ENCODE measurements around the gene SRSF3.
A peak's percentile ranks its signal among the peaks of the same experiment; 100 is the strongest.

Gene SRSF3

DNA sequence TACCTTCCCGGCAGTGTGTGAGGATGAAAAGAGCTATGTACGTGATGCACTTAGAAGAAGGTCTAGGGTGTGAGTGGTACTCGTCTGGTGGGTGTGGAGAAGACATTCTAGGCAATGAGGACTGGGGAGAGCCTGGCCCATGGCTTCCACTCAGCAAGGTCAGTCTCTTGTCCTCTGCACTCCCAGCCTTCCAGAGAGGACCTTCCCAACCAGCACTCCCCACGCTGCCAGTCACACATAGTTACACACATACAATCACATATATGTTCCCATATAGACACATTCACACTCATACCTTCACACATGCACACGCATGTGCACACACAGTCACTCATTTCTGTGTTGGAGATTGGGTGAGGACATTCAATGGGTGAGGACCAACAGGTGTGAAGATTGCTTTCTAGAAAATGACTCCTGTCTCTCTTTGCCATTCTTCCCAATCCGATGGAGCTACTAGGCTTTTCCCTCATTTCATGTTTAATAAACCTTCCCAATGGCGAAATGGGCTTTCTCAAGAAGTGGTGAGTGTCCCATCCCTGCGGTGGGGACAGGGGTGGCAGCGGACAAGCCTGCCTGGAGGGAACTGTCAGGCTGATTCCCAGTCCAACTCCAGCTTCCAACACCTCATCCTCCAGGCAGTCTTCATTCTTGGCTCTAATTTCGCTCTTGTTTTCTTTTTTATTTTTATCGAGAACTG is 30.4 kb downstream of the SRSF3 start:
- DNase-seq: no peak

DNA sequence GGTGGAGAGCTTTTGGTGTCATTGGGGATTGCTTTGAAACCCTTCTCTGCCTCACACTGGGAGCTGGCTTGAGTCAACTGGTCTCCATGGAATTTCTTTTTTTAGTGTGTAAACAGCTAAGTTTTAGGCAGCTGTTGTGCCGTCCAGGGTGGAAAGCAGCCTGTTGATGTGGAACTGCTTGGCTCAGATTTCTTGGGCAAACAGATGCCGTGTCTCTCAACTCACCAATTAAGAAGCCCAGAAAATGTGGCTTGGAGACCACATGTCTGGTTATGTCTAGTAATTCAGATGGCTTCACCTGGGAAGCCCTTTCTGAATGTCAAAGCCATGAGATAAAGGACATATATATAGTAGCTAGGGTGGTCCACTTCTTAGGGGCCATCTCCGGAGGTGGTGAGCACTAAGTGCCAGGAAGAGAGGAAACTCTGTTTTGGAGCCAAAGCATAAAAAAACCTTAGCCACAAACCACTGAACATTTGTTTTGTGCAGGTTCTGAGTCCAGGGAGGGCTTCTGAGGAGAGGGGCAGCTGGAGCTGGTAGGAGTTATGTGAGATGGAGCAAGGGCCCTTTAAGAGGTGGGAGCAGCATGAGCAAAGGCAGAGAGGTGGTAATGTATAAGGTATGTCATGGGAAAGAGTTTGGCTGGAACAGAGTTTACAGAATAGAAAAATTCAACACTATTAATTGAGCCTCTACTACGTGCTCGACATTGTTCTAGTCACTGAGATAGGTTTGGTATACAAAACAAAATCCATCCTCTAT is 31.2 kb downstream of the SRSF3 start:
- DNase-seq: no peak

DNA sequence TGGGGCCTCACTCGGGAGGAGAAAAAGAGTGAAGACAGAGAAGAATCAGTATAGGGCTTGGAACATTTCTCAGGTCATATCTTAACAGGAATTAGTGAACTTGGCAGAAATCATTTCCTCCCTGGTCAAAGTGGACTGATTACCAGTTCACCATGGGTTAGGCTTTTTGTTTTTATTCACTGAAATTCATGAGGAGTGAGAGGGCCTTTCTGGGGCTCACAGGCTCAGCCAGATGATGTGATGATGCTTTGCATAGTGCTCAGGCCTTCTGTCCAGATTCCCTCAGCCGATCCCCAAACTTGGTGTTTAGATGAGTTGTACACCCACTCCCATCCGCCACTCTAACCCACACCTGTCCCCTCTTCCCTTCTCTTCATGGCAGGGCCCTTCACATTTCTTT is 32.5 kb downstream of the SRSF3 start:
- DNase-seq: no peak

DNA sequence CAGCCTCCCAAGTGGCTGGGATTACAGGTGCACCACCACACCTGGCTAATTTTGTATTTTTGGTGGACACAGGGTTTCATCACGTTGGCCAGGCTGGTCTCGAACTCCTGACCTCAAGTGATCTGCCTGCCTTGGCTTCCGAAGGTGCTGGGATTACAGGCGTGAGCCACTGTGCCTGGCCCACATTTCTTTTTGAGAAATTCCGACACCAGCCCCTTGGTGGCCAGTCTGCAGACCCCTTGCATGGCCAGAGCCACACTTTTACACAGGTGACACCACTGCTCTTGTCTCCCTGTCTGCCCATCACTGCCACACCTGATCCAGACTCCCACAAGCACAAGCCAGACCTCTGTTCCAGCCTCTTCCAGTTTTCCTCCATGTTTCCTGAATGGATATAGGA is 33.0 kb downstream of the SRSF3 start:
- DNase-seq: no peak

DNA sequence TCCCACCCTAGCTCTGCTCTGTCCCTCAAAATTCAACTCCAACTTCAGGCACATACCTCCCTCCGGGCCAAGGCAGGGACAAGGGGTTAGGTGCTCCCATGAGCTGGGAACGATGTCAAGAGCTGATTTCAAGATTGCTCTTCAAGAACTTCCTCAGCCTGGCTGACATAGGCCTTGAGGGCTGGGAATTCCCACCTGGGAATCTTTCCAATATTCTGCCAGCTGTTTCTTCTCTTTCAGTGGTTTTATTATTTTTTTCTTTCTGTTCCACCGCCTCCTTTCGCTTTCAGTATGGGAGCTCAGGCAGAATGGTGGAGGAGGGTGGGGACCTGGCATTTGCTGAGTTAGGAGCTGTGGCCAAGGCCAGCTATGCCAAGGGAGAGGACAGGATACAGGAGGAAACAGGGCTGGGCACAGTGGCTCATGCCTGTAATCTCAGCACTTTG is 33.7 kb downstream of the SRSF3 start:
- peak; percentile 43 for DNase-seq

DNA sequence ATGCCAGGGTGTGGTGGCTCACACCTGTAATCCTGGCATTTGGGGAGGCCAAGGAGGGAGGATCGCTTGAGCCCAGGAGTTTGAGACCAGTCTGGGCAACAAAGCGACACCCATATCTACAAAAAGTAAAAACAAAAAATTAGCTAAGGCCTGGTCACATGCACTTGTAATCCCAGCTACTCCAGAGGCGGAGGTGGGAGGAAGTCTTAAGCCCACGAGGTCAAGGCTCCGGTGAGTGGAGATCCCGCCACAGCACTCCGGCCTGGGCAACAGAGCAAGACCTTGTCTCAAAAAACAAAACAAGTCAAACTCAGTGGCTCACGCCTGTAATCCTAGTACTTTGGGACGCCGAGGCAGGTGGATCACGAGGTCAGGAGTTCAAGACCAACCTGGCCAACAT is 35.6 kb downstream of the SRSF3 start:
- no peak for DNase-seq

DNA sequence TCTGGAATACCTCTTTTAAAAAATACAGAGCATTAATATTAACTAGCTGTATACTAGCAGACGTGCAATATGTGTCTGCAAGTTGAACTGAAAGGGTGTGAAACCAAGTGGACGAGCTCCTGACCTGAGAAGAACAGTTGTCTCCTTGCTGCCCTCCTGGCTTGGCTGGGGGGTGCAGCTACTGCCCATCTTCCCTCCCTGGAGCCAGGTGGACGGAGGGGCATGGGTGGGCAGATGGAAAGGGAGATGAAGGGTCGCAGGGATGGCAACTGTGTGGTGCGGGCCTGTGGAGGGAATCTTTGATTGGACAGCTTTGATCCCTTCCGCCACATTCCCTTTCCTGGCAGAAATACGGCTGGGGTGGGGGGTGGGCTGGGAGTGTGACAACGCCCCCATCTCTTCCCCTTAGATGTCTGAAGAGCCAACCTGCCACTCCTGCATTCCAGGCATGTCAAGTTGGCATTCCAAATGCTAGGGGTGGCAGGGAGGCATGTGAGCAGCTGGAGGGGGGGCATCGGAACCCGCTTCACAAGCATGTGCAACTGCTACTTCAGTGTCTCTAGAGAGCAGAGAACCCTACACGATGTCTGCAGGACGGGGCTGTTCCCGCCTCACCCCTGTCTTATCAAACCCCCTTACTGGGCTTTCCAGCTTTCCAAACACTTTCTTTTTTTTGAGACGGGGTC is 37.3 kb downstream of the SRSF3 start:
- no peak for DNase-seq

DNA sequence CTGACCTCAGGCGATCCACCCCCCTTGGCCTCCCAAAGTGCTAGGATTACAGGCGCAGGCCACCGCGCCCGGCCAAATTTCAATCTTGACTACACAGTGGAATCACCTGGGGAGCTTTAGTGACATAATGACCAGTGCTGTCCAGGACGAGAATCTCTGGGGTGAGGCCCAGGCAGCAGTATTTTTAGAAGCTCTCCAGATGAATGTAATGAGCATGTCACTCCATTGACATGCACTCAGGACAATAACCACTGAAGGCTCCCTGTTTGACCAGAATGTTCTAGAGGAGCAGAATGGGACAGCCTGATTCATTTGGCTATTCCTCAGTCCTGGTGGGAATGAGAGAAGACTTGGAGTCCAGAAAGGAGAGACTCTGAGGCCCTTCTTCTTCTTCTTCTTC is 39.2 kb downstream of the SRSF3 start:
- no peak for DNase-seq

DNA sequence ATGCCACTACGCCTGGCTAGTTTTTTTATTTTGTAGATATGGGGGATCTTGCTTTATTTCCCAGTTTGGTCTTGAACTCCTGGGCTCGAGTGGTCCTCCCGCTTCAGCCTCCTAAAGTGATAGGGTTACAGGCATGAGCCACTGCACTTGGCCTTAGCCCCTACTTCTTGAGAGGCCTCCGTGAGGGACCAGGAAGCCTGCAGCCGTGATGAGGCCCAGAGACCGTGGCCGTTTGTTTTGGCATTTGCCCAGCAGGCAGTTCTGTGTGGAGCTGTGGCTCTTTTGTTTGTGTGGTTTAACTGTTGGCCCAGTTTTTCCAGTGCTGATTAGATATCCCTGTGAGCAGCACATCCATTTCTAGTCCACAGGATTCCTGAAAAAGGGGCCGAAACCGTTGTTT is 39.8 kb downstream of the SRSF3 start:
- DNase-seq: peak; percentile 61

DNA sequence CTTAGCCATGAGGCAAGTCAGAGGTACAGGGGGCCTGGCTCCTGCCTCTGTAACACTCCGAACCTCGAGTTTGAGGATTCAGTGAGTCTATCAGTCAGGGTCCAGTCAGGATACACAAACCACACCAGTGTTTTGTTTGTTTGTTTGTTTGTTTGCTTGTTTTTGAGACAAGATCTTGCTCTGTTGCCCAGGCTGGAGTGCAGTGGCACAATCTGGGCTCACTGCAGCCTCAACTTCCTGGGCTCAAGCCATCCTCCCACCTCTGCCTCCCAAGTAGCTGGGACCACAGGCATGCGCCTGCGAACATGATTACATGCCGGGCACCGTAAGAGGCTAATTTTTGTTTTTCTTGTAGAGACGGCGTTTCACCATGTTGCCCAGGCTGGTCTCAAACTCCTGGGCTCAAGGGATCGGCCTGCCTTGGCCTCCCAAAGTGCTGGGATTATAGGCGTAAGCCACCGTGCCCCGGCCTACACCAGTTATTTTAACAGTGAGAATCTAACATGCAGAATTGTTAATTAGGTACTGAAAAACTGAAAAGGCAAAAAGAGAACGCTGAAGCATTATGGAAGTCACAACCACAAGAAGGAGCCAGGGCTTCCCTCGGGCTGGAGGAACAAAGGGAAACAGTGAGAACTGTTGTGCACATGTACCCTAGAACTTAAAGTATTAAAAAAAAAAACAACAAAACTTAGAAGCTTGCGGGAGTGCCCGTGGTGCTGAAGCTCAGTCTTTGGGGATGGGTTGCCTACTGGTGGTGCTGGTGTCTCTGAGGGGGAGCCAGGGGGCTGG is 40.4 kb downstream of the SRSF3 start:
- no peak for DNase-seq

DNA sequence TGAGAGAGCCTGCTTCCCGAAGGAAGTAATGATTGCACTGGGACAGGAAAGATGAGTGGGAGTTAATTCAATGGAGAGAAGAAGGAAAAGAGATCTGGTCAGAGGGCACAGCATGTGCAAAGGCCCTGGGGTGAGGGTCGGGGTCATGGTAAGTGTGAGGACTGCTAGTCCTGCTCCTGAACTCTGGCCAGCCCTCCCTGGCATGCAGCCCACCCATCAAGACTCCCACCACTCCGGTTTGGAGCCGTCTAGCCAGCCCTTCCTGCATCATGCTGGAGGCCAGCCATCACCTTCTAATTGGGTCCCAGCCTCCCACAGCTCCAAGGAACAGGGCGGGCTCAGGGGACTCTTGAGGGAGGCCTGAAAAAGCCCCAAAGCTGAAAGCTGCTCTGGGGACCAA is 42.1 kb downstream of the SRSF3 start:
- no peak for DNase-seq

DNA sequence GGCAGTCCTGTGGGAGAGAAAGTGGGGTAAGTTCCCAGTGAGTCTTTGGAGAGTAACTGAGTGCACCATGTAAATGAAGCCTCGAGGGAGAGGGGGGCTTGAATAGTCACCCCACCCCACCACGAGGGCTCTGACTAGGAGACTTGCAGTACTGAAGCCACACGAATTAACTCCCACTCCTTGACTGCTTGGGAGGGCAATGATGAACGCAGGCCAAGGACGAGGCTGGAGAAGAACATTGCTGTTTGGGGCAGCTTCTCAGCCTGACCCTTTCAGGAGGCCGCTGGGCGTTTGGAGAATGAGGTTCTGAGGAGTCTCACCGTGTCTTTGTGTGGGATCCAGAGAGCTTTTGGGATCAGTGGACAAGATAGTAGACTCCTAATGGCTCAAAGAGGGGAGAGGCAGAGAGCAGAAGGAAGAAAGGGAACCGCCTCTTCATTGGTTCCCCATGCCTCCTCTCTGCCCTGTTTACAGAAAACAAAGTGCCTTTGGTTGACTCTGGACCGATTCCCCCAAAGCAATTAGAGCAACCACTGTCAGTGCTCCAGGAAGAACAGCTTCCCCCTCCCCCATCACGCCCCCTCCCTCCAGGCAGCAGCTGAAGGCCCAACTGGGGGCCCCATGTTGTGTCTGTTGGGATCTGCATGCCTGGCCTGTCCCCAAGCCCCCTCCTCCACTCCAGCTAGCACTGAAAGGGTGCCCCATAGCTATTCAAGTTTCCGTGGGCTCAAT is 42.7 kb downstream of the SRSF3 start:
- no peak for DNase-seq

DNA sequence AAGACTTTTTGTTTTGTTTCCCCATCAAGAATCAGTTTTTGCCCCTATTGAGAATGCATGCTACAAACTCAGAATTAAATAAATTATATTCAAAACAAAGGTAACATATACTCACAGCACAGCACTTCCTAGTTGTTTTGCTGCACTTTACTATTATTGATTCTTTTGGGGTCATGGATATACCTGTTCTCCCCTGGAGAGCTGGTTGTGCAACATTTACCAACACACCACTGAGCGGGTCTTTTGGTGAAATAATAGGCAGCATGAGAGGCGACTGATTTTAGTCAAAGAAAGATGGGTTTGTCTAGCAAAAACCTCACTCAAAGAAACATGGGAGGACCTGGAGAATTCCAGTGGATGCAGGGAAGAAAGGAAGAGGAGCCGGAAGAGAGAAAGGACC is 44.4 kb downstream of the SRSF3 start:
- DNase-seq: no peak

DNA sequence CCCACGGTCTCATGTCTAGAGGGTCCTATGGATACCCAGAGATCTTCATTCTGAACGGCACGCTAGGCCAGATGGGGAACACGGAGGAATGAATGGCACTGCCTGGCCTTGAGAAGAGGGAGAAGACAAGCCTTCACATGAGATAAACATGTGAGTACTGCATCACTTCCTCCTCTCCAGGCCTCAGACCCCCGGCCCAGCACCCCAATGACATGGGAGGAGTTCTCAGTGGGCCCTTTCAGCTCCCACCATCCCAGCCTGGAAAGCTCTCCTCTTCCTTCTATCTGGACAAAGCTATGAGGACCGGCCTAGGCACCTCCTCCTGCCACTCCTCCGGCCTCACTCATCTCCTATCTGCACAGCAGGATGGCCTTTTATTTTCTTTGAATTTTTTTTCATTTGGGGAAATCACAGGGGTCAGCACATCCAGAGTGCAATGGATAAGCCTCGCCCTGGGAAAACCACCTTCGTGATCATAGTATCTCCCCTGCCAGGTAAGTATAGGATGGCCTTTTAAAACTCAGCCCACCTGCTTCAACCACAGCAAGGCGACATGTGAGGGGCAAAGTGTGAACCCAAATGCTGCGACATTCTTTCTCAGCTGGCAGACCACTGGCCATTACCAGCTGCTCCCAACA is 45.1 kb downstream of the SRSF3 start:
- DNase-seq: no peak

DNA sequence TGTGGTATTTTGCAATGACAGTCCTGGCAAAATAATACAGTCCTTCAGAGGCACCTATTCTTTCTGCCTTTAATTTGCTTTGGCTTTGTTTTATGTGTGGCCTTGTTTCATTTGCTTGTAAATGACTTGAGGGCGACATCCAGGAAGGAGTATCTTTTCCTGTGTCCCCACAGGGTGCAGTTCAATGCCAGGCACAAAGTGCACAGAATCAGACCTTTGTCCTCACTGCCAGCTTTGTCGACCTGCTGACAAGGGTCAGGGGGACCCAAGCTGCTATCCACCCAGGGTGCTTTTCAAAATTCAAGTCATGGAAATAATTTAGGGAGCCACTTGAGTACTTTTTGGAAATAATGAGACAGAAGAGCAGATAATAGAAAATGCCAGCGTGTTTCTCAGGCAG is 47.4 kb downstream of the SRSF3 start:
- DNase-seq: no peak

DNA sequence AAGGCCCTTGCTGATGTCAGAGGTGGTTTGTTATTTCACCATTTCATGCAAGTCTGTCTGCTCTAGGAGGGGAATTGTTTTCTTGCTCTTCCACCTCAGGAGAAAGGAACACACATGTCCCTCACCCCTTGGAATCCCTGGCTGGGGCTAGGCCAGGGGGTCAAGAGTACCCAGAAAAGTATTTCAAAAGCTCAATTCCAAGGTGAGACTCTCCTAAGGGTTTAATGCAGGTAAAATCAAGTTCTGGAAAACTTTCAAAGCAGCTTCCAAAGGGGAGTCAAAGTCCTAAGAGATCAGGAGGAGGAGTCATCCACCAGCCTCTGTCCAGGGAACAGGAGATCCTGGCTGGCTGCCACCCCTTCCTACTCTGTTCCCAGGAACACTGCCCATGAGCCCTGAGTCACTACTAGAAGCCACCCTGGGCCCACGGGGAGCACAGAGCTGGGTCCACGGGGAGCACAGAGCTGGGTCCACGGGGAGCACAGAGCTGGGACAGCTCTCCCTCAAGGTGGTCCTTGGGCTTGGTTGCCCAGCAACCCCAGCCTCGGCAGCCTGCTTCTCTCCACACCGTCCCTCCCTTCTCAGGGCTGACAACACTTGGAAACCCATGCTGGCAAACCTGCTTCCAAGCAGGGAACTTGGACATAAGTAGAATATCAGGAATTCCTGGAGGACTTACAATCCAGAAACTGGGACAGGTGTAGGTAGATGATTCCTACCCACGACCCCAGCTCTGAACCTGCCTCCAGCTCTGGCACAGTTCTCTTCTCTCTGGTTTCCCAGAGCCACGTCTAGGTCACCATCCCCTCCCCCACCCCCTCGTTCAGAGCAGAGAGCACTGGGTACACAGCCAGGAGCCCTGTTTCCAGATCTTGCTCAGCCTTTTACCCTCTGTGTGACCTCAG is 49.0 kb downstream of the SRSF3 start:
- DNase-seq: no peak

DNA sequence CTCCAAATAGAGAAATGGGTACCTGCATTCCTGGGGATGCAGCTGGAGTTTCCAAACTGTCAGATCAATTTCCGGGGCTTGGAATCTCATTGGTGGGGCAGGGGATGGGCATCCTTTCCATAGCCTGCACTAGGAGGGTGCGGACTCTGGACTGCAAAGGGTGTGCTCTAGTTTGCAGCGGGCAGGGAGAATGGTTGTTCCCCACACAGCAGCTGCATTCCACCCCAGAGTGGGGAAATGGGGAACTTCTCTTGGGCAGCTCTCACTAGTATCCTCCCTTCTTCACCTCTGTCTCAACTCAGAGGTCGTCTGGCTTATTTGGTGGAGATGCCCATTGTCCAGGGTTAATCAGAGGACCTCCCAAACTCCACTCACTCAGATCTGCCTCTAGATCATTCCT is 49.8 kb downstream of the SRSF3 start:
- no peak for DNase-seq

DNA sequence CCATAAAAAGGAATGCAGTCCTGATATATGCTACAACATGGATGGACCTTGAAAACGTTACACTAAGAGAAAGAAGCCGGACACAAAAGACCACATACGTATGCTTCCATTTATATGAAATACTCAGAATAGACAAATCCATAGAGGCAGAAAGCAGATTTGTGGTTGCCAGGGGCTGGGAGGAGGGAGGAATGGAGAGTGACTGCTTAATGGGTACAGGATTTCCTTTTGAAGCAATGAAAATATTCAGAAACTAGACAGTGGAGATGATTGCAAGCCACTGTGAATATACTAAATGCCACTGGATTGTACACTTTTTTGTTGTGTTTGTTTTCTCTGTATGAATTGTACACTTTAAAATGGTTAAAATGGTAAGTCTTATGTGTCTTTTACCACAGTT is 54.9 kb downstream of the SRSF3 start:
- no peak for DNase-seq

DNA sequence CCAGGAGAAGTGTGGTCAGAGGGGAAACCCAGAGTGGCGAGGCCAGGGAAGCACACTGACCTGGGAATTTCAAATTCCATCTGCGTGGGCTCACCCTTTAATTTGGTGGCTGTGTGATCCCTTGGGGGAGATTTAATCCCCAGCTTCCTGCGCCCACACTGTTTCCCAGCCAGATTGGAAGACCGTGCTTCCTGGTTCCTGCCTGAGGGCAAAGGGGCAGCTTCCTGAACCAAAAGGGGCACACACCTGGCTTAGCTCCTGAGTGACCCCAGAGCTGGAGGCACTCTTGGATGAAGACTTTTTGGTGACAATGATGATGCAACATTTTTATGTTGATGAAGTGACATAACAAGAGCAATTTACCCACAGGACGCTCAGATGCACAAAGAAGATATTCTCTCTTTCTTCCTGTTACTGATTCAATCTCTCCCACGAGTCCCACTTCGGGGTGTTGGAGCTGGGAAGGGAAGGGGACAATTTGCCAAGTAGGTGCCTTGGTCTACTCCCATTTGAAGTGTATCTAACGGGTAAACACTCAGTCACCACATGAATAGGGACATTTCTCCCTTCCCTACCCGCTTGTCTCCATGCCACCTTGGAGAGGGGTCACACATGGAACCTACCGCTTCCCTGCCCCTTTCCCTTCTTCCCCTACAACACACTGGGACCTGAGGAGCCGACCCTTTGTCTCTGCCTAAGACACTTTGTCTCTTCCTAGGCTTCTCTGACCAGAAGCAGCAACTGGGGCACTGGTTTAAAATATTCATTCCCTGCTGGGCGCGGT is 55.7 kb downstream of the SRSF3 start:
- DNase-seq: no peak

DNA sequence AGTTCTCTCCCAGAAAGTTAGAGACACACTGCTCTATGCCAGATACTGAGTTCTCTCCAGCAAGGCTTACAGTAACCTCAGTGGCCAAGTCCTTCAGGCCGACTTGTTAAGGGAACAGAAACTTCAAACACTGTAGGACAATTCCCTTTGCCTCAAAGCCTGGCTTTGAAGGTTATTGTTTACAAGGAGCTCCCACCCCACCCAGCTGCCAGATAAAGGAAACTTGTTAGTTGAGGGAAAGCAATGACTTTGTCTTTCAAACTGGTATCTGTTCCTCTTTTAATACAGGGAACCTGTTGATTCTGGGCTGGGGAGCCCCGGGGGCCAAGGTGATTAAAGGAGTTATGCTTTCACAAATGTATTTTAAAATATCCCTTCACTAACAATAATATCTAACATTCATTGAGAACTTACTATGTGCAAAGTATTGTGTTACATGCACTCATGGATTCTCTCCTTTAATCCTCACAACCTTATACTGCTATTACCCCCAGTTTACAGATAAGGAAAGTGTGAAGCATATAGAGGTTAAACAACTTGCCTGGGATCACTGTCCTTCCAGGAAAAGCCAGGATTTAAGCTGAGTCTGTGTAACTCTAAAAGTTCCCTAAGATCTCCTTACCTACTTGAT is 56.8 kb downstream of the SRSF3 start:
- DNase-seq: no peak
